VCaP (cell line): ENCODE measurements around the gene SIM2.

Experiments used
- H3K27ac ChIP-seq: fragments of 450-650 bp; 2 replicates; pipeline ENCODE4 v1.5.1; 2017
- TF ChIP-seq, protein P1 (sequence below): fragments of 450-650 bp; conservative IDR thresholded peaks from 2 replicates; pipeline ENCODE4 v1.5.1; 2017; ENCODE audit warnings: mild to moderate bottlenecking, moderate library complexity

The SIM2 gene

DNA sequence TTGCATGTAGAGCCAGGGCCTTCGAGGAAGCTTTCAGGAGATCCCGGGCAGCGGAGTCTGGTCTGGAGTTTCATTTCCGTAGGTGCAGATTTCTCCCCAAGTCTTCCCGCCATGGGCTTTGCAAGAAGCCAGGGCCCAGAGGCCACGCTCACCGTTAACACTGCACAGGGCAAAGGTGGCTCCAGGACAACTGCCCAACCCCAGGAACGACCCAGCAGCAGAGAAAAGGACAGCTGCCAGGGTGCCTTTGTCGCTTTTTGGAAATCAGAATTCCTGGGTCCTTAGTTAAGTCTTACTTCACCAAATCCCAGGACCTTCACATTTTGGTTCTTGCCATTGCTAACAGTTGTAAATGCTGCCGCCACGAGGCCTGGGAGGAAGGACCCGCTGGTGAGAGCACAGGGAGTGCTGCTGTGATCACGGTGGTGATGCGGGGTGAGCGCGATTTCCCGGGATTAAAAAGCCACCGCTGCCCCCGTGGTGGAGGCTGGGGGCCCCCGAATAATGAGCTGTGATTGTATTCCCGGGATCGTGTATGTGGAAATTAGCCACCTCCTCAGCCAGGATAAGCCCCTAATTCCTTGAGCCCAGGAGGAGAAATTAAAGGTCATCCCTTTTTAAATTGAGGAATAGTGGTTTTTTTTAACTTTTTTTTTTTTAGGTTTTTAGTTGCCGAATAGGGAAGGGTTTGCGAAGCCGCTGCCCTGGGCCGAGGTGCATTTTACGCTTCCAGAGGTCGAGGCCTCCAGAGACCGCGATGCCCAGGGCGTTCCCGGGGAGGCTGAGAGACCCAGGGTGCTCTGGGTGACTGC, 8.2 kb downstream of the SIM2 start:
- peak overlapping the region; percentile 100 for H3K27ac ChIP-seq
- TF ChIP-seq, protein P1, sequence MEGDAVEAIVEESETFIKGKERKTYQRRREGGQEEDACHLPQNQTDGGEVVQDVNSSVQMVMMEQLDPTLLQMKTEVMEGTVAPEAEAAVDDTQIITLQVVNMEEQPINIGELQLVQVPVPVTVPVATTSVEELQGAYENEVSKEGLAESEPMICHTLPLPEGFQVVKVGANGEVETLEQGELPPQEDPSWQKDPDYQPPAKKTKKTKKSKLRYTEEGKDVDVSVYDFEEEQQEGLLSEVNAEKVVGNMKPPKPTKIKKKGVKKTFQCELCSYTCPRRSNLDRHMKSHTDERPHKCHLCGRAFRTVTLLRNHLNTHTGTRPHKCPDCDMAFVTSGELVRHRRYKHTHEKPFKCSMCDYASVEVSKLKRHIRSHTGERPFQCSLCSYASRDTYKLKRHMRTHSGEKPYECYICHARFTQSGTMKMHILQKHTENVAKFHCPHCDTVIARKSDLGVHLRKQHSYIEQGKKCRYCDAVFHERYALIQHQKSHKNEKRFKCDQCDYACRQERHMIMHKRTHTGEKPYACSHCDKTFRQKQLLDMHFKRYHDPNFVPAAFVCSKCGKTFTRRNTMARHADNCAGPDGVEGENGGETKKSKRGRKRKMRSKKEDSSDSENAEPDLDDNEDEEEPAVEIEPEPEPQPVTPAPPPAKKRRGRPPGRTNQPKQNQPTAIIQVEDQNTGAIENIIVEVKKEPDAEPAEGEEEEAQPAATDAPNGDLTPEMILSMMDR: peak; percentile 48

DNA sequence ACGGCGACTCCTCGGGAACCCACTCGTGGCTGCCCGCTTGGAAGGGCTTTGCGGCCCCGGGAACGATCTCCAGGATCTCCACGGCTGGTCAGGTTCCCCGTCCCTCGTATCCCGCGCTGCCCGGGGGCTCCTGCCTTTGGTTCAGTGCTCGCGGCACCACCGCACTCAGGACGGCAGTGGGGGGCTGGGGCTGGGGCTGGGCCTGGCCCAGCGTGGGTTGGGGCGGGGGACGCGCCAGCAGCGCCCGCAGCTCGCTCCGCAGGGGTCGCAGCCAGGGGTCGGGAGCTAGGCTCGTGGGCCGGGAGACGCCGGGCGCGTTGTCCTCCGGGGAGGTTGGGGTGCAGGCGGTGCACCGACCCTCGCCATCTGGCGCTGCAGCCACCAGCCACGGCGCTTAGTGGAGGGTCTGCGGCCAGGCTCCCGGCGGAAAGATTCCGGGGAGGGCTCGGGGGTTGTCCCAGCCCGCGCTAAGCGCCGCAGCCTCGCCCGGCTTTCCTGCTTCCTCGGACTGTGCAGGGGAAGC, 8.9 kb downstream of the SIM2 start:
- H3K27ac ChIP-seq: peak overlapping the region; percentile 100
- TF ChIP-seq, protein P1: no peak

DNA sequence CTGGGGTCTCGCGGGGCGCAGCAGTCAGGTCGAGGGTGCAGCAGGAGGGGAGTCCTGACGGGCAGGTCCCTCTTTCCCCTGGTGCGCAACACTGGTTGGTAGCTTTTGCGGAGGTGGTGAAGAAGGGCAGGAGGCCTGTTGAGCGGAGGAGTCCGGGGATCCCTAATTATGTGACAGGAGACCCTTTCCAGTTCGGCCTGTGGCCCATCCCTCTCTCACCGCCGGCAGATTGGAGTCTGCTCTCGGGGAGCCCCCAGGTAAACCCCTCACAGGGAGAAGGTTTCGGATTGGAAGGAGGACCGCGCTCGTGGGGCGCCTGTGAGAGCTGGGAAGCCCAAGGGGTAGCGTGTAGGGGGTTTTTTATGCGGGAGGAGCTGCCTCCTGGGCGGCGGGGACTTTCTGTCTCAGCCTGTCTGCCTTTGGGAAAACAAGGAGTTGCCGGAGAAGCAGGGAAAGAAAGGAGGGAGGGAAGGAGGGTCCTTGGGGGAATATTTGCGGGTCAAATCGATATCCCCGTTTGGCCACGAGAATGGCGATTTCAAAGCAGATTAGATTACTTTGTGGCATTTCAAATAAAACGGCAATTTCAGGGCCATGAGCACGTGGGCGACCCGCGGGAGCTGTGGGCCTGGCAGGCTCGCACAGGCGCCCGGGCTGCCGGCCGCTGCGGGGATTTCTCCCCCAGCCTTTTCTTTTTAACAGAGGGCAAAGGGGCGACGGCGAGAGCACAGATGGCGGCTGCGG, 9.5 kb downstream of the SIM2 start:
- TF ChIP-seq, protein P1: no peak
- peak overlapping the region; percentile 100 for H3K27ac ChIP-seq

DNA sequence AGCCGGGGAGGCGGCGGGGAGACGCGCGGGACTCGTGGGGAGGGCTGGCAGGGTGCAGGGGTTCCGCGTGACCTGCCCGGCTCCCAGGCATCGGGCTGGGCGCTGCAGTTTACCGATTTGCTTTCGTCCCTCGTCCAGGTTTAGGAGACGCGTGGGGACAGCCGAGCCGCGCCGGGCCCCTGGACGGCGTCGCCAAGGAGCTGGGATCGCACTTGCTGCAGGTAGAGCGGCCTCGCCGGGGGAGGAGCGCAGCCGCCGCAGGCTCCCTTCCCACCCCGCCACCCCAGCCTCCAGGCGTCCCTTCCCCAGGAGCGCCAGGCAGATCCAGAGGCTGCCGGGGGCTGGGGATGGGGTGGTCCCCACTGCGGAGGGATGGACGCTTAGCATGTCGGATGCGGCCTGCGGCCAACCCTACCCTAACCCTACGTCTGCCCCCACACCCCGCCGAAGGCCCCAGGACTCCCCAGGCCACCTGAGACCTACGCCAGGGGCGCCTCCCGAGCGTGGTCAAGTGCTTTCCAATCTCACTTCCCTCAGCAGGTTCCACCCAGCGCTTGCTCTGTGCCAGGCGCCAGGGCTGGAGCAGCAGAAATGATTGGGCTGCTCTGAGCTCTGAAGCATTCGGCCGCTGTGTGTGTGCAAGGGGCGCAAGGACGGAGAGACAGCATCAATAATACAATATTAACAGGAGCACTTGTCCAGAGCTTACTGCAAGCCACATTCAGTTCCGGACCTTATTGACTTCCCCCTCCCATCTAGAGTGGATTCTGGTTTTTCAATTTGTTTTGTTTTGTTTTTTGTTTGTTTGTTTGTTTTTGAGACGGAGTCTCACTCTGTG, 10.3 kb downstream of the SIM2 start:
- H3K27ac ChIP-seq: peak overlapping the region; percentile 100
- TF ChIP-seq, protein P1: no peak

DNA sequence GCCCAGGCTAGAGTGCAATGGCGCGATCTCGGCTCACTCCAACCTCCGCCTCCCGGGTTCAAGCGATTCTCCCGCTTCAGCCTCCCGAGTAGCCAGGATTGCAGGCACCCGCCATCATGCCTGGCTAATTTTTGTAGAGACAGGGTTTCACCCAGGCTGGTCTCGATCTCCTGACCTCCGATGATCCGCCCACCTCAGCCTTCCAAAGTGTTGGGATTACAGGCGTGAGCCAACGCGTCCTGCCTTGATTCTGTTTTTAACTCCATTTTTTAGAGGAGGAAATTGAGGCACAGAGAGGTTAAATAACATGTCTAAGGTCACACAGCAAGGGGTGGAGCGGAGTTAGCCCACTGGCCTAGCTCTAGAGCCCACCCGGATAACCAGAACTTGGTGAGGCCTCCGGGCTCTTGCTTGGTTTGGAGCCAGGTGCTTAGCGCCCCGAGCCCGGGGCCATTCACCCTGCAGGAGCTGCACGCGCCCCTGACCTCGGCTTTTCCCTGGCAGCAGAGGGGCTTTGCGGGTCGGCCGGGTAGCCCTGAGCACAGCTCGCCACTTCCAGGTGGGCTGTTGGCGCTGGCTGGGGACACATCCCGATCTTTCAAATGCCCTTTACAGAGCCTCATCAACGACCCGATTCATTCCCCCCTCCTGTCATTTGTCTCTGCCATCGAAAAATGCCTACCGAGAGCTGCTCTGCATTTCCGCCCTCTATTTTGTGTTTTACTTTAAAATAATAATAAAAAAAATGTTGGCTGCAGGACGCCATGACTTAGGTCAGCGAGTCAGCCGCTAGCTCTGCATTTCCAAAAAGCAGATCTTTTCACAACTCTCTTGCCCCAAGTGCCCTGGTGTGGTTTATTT, 11.2 kb downstream of the SIM2 start:
- H3K27ac ChIP-seq: peak overlapping the region; percentile 100

DNA sequence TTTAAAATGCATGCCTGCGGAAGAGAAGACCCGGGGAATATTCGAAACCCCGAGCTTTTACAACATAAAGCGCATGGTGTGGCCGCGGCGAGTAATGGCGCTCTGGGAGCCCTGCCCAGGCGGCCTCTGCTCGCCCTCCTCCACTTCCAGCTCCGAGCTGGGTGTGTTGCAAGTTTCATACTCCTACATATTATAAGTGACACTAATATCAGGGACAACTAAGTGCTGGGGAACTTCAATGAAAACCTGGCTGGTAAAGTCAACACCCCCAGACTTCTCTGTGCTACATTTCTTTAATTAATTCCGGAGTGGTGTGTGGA, 11.8 kb downstream of the SIM2 start:
- TF ChIP-seq, protein P1: no peak
- peak overlapping the region; percentile 100 for H3K27ac ChIP-seq

More for the DNA sequence above, 11.2 kb downstream of the SIM2 start:
- TF ChIP-seq, protein P1: no peak
